Endodermal cell (in vitro differentiated cells): ENCODE results near the gene RIBC2. TPM values are rescaled to one million over a fixed set of nuclear protein-coding genes. Genes with fewer than 3 reads are reported as not detected.

ENCODE experiments used
- DNase-seq: peaks from one replicate; pipeline ENCODE4 v3.0.0-alpha.2; 2017
- H3K27ac ChIP-seq: 2 replicates; pipeline ENCODE4 v1.5.1; 2013; ENCODE audit warnings: mild to moderate bottlenecking, low read depth, low read length, moderate library complexity
- H3K27me3 ChIP-seq: 2 replicates; pipeline ENCODE4 v1.6.1; 2013; ENCODE audit warnings: mild to moderate bottlenecking, low read length, moderate library complexity; ENCODE audit not compliant: insufficient read depth, control insufficient read depth, poor library complexity, severe bottlenecking
- H3K36me3 ChIP-seq: 2 replicates; pipeline ENCODE4 v1.7.0; 2013; ENCODE audit warnings: mild to moderate bottlenecking, low read length, moderate library complexity; ENCODE audit not compliant: control insufficient read depth, insufficient read depth
- H3K4me1 ChIP-seq: one replicate; pipeline ENCODE4 v1.7.0; 2013; ENCODE audit warnings: low read length; ENCODE audit not compliant: control insufficient read depth, insufficient read depth
- H3K4me3 ChIP-seq: 2 replicates; pipeline ENCODE4 v1.5.1; 2013; ENCODE audit warnings: mild to moderate bottlenecking, low read length, moderate library complexity
- H3K9ac ChIP-seq: 2 replicates; pipeline ENCODE4 v1.6.1; 2013; ENCODE audit warnings: mild to moderate bottlenecking, low read length, moderate library complexity; ENCODE audit not compliant: poor library complexity, severe bottlenecking; ENCODE audit errors: extremely low read depth
- H3K9me3 ChIP-seq: 2 replicates; pipeline ENCODE4 v1.6.1; 2013; ENCODE audit warnings: mild to moderate bottlenecking, low read length, moderate library complexity; ENCODE audit not compliant: control insufficient read depth
- H3K27ac Mint-ChIP-seq: 2 replicates; pipeline ENCODE4 v1.8.0; 2020; ENCODE audit warnings: mixed read lengths
- H3K27me3 Mint-ChIP-seq: 2 replicates; pipeline ENCODE4 v1.8.0; 2021; ENCODE audit warnings: mild to moderate bottlenecking, mixed read lengths; ENCODE audit not compliant: insufficient read depth
- H3K36me3 Mint-ChIP-seq: 2 replicates; pipeline ENCODE4 v1.8.0; 2020; ENCODE audit warnings: low read depth, mixed read lengths
- H3K4me1 Mint-ChIP-seq: 2 replicates; pipeline ENCODE4 v1.8.0; 2020; ENCODE audit warnings: mixed read lengths
- H3K4me3 Mint-ChIP-seq: 2 replicates; pipeline ENCODE4 v1.8.0; 2020; ENCODE audit warnings: mild to moderate bottlenecking, moderate library complexity, mixed read lengths
- H3K9me3 Mint-ChIP-seq: 2 replicates; pipeline ENCODE4 v1.8.0; 2020; ENCODE audit warnings: mild to moderate bottlenecking, mixed read lengths
- WGBS, 2 experiments: methylation state at CpG; one replicate each; pipeline versions ENCODE4 v1.1.5 to v1.1.7; 2013; ENCODE audit warnings: missing lambda C conversion rate in 2 of 2, mixed read lengths in 1 of 2; ENCODE audit not compliant: insufficient coverage in 1 of 2, insufficient read length in 1 of 2; 5-methylcytosine and 5-hydroxymethylcytosine counted together
- total RNA-seq, 2 donors: library from RNA; stranded (reverse); fragmentation: NEBNext Ultra II Directional in 1 of 2; extraction: Animal tissue kit (Norgen Biotek cat#: 25700) in 1 of 2; gene quantifications; 2 replicates in 1 of 2; 3 replicates in 1 of 2; pipeline ENCODE4 v1.2.1, GENCODE V29; 2021
- TF ChIP-seq, protein P1 (sequence below): fragments of 200-600 bp; sonication (generic); conservative IDR thresholded peaks from 2 replicates; pipeline ENCODE4 v1.5.0; 2021; ENCODE audit warnings: antibody characterized with exemption, mild to moderate bottlenecking

The RIBC2 gene
- total RNA-seq, 2 donors from 2014 or later = 10.6 to 15.2 TPM

DNA sequence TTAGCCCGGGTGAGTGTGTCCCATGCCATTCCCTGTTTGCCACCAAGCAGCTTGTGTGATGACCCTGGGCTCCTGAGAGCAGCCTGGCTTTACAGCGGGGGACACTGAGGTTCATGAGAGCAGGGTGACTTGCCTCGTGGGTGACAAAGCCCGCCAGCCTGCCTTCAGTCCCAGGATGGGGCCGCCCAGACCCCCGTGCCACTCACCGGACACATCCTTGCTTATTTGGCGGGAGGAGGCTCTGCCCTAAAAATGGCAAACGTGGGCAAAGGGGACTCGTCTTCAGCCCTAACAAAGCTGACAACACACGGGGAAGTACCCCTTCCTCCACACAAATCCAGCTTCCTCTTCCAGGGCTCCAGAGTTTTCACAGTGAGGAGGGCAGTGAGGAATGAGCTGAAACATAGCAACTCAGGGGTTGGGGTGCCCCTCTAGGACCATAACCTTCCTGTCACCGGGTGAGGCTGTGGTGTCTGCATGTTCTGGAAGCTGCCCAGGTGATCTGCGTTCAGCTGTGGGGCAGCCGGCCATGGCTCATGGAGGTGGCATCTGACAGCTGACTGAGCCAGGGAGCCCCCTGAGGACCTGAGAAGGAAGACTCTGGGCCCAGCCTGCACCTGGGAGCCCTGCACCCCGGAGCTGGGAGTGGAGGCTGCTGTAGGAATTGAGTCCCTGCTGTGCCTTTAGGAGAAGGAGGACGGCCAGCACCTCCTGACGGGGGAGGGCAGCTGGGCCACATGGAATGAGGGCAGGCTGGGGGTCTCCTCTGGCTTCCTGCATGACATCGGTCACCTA lies 16.7 kb downstream of the RIBC2 start:
- TF ChIP-seq, protein P1, sequence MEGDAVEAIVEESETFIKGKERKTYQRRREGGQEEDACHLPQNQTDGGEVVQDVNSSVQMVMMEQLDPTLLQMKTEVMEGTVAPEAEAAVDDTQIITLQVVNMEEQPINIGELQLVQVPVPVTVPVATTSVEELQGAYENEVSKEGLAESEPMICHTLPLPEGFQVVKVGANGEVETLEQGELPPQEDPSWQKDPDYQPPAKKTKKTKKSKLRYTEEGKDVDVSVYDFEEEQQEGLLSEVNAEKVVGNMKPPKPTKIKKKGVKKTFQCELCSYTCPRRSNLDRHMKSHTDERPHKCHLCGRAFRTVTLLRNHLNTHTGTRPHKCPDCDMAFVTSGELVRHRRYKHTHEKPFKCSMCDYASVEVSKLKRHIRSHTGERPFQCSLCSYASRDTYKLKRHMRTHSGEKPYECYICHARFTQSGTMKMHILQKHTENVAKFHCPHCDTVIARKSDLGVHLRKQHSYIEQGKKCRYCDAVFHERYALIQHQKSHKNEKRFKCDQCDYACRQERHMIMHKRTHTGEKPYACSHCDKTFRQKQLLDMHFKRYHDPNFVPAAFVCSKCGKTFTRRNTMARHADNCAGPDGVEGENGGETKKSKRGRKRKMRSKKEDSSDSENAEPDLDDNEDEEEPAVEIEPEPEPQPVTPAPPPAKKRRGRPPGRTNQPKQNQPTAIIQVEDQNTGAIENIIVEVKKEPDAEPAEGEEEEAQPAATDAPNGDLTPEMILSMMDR = no peak
- WGBS, 2 experiments = 91 to 92% methylated on average over 12 to 18 of the region's 18 CpGs
- Histone ChIP-seq H3K9me3 (no peaks in the 10 kb centered on the region), H3K36me3 (no peaks in the 10 kb centered on the region), H3K9ac (no peak overlapping the region), H3K4me3 (no peak overlapping the region), H3K4me1 (no peaks in the 10 kb centered on the region), H3K27me3 (no peaks in the 10 kb centered on the region), H3K27ac (no peak overlapping the region)
- peaks cover 3% of the 10 kb centered on the region for H3K27me3 Mint-ChIP-seq
- H3K4me1 Mint-ChIP-seq = no peaks in the 10 kb centered on the region
- H3K4me3 Mint-ChIP-seq = no peak overlapping the region
- peak; percentile 11 for DNase-seq
- H3K9me3 Mint-ChIP-seq = peaks cover 3% of the 10 kb centered on the region
- no peak overlapping the region for H3K27ac Mint-ChIP-seq
- H3K36me3 Mint-ChIP-seq = peaks cover 8% of the 10 kb centered on the region

DNA sequence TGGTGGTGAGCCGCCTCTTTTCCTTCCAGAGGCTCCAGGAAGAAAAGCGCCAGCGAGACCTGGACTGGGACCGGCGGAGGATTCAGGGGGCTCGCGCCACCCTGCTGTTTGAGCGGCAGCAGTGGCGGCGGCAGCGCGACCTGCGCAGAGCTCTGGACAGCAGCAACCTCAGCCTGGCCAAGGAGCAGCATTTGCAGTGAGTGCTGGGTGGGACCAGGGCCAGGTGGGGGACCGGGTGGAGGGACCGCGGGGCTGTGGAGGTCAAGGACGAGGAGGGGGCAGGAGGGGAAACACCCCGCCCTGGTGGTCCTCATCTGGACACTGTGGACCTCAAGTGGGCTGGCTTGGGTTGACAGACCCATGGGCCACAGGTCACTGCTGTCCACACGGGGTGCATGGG lies 17.4 kb downstream of the RIBC2 start:
- H3K4me3 Mint-ChIP-seq = no peak overlapping the region
- H3K4me3 ChIP-seq = no peak overlapping the region
- H3K9me3 ChIP-seq = no peaks in the 10 kb centered on the region
- H3K27ac ChIP-seq = no peak overlapping the region
- WGBS, 2 experiments = 91 to 92% methylated on average over 9 to 19 of the region's 19 CpGs
- peaks cover 4% of the 10 kb centered on the region for H3K27me3 Mint-ChIP-seq
- H3K9ac ChIP-seq = no peak overlapping the region
- H3K27ac Mint-ChIP-seq = no peak overlapping the region
- peaks cover 3% of the 10 kb centered on the region for H3K4me1 Mint-ChIP-seq
- TF ChIP-seq, protein P1 = no peak
- H3K36me3 ChIP-seq = no peaks in the 10 kb centered on the region
- peaks cover 6% of the 10 kb centered on the region for H3K9me3 Mint-ChIP-seq
- H3K36me3 Mint-ChIP-seq = peaks cover 8% of the 10 kb centered on the region
- H3K27me3 ChIP-seq = no peaks in the 10 kb centered on the region
- peak; percentile 22 for DNase-seq
- H3K4me1 ChIP-seq = no peaks in the 10 kb centered on the region

DNA sequence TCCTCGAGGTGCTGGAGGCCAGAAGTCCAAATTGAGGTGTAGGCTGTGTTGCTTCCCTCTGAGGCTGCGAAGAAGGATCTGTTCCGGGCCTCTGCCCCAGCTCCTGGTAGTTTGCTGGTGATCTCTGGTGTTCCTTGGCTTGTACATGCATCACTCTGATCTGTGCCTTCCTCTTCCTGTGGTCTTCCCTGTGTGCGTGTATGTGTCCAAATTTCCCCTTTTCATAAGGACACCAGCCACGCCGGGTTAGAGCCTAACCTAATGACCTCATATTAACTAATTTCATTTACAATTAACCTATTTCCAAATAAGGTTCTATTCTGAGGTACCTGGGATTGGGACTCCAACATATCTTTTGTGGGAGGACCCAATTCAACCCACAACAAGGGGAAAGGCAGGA lies 21.5 kb downstream of the RIBC2 start:
- peaks cover 1% of the 10 kb centered on the region for H3K27me3 Mint-ChIP-seq
- TF ChIP-seq, protein P1 = no peak

More for the DNA sequence above, 21.5 kb downstream of the RIBC2 start:
- Mint-ChIP-seq H3K27ac (no peak overlapping the region), H3K9me3 (peaks cover 5% of the 10 kb centered on the region), H3K4me1 (peaks cover 3% of the 10 kb centered on the region), H3K36me3 (no peaks in the 10 kb centered on the region), H3K4me3 (no peak overlapping the region)
- Histone ChIP-seq H3K36me3 (no peaks in the 10 kb centered on the region), H3K9me3 (no peaks in the 10 kb centered on the region), H3K4me1 (no peaks in the 10 kb centered on the region), H3K9ac (no peak overlapping the region), H3K27ac (no peak overlapping the region), H3K27me3 (no peaks in the 10 kb centered on the region), H3K4me3 (no peak overlapping the region)
- DNase-seq = no peak
- 93 to 95% methylated on average over 2 to 6 of the region's 6 CpGs for WGBS, 2 experiments
